Embryonic facial prominence (tissue), 1 donor: ENCODE data around the gene PIK3CB.
"Not testable (repeated sequence)": the region's sequence is repeated elsewhere in the genome, so short reads cannot be mapped to it uniquely, and the experiment has no call there.

Experiments
- DNase-seq: peaks from one replicate; pipeline ENCODE4 v3.0.0-alpha.2; 2016; ENCODE audit errors: extremely low spot score

The PIK3CB gene

DNA sequence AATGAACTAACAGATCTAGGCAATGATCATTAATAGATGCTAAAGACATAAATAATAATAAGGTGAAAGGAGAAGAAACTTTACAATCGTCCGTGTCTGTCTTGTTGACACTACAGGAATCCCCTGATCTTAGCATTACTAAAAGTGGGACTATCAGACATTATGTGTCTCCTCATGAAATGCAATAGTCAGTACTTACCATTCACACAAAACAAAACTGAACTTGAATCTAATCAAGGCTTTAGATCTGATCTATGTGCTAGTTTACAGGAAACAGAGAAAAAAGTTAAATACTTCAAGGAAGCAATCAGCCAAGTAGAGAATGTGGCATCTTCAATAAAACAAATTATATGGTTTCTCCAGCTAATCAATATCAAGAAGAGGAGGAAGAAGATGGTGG is 73.7 kb downstream of the PIK3CB start:
- no peak for DNase-seq

DNA sequence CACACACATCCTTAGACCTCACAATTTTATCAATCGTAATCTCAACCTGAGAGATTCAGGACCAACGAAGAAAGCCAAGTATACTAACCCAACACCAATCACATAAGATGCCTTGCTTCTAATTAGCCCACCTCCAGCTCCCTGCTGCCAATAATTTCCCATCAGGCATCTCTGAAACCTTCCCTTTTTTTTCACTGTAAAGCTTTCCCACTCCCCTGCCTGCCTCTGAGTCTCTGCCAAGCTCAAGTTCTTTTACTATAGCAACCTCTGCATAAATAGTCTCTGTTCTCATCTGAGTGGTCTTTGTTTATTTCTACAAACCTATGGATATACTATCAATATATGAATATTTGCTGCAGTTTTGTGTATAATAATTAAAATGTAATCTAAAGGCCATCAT is 86.5 kb downstream of the PIK3CB start:
- no peak for DNase-seq

DNA sequence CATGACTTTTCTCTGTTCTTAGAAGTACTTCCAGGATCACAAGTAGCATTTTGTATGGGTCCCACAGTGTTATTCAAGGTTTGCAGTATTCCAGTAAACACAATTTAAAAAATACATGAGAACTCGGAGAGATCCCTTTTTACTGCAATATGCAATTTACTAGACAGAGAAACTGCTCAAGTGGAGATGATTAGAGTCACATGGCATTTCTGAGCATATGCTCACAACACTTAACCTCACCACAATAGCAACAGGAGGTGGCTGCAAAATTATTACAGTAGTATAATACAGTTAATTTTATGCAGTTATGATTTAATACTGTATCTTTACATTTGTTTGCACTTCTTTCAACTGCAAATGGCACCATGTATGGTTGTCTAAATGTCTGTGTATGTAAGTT is 87.5 kb downstream of the PIK3CB start:
- DNase-seq: no peak

DNA sequence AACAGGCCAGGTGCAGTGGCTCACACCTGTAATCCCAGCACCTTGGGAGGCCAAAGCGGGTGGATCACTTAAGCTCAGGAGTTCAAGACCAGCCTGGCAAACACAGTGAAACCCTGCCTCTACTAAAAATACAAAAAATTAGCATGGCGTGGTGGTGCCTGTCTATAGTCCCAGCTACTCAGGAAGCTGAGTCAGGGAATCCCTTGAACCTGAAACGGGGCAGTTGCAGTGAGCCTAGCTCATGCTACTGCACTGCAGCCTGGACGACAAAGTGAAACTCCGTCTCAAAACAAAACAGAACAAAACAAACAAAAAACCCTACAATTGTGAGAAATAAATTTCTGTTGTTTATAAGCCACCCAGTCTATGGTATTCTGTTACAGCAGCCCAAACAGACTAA is 94.7 kb downstream of the PIK3CB start:
- DNase-seq: no peak

DNA sequence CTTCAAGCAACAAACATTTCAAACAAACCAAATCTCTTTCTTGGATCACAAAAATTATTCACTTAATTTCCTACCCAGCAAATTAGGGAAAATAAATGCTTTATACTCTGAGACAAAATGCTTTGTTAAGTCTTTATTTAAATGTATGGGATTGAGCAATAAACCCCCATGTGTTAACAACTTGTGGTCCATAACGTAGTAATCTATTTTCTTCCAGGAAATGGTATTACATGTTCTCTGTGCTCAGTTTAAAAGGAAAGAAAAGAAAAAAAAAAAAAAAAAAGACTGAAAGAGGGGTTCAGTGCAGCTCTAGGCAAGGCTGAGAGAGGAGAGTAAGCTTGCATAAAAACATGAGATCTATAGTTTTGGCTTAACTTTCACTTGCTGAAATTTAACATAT is 102.3 kb downstream of the PIK3CB start:
- no peak for DNase-seq

DNA sequence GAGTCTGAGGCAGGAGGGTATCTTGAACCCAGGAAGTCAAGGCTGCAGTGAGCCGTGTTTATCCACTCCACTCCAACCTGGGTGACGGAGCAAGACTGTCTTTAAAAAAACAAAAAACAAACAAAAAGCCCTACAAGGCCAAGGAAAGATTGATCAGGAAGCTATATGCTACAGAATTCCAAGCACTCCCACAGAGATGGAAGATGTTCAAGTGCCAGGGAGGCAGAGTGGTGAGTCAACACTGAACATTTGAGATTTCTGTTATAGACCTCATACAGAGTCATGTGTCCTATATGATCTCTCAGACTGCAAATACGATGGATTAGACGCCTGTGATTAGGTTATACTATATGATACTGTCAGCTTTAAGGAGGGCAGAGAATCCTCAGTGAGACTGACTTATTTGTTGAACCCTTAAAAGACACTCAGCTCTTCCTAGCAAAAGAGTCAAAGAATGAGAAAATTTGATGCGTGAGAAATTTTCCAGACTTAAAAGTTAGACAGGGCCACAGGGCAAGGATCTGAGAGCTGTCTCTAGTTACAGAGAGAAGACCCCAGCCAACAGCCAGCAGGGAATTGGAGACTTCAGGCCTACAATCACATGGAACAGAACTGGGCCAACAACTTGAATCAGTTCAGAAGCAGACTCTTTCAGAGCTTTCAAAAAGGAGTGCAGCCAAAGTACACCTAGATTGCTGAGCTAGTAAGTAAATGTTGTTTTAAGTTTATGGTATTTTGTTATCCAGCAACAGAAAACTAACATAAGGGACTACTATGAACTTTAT is 107.6 kb downstream of the PIK3CB start:
- DNase-seq: no peak

DNA sequence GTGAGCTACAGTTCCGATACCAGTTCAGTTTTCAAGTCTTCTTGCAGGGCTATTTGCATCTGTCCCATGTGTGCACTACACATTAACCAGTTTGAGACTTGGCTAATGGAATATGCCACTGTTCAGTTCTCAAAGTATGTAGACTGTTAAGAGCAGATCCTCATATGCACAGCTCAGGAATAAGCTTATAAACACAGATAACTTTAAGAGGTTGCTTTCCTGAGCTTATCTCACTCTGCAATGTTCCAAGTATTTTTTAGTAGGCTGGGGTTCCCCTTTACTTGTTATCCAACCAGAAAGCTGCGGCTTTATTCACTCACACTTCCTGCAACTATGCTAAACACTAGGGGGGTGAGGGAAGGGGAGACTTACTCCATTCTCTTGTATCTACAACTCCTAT is 108.7 kb downstream of the PIK3CB start:
- DNase-seq: not testable (repeated sequence)

DNA sequence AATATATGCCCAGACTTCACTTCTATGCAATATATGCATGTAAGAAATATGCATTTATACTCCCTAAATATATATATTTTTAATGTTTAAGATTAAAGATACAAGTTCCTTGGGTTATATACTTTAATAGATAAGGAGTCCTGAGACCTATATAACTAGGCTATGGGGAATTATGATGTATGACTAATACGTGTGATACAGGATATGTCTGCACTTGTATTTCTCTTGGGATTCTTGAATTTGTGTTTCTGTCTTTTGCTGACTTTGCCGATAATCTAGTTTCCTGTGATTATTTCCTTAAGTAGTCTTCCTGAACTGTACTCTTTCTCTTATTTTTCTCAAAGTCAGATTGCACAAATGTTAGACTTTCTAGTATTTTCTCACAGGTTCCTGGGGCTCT is 109.6 kb downstream of the PIK3CB start:
- DNase-seq: no peak

DNA sequence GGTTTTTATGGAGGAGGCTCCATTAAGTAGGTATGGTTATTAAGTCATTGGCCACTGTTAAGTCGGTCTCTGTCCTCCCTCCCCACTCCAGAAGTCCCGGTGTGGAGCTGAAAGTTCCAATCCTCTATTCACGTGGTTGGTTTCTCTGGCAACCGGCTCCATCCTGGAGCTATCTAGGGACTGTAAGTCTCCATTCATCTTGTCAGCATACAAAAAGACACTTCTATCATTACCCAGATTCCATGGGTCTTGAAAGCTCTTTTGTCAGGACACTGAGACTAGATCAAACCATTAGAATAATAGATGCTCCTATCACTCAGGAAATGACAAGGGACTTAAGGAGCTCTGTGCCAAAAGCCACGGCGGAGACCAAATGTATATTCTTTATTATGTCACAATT is 110.3 kb downstream of the PIK3CB start:
- no peak for DNase-seq

DNA sequence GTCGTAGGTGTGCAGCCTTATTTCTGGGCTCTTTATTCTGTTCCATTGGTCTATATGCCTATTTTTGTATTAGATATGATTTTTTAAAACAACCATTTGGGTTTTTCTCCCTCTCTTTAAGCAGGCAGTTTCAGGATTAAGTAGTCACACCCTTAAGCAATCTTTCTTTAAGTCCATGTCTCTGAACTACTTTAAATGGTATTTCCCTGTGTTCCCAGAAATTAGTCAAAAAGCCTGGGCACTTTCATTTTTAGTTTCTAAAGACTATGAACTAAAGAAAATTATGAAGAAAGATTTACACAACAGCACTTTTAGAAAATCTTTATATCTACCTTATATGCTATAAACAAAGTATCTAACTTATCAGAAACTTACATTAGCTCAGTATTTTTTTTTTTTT is 115.9 kb downstream of the PIK3CB start:
- DNase-seq: no peak

DNA sequence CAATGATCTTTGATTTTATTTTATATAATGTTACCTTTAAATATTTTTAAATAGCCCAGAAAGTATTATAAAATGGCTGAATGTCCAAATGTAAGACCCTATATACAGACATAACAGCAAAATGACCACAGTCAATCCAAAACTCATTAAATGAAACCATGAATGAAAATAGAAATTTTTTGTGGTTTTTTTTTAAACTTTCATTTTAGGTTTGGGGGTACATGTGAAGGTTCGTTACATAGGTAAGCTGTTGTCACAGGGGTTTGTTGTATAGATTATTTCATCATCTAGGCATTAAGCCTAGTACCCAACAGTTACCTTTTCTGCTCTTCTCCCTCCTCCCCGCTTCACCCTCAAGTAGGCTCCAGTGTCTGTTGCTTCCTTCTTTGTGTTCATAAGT is 117.4 kb downstream of the PIK3CB start:
- DNase-seq: no peak

DNA sequence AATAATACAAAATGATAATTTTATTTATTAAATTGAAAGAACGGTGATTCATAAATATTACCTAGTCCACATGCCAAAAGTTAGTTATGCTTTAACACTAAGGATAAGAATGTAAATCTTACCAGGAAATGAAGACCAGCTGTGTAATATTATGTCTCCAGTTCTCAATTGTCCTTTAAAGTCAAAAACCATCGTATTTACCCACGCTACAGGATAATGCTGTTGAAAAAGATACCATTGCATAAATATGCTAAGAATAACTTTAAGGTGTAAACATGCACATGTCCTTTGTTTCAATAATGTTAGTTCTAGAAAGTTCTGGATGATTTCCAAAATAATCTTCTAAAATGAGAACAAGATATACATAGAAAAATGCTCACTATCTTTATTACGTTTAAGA is 122.6 kb downstream of the PIK3CB start:
- DNase-seq: no peak

DNA sequence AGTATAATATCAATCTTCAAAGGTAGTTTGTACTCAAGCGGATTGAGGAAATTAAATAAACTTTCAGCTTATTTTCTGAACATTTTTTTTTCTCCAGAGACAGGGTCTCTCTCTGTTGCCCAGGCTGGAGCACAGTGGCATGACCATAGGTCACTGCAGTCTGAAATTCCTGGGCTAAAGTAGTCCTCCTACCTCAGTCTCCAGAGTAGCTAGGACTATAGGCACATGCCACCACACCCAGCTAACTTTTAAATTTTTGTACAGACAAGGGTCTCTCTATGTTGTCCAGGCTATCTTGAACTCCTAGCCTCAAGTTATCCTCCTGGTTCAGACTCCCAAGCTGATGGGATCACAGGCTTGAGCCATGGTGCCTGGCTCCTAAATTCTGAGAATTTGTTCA is 129.1 kb downstream of the PIK3CB start:
- no peak for DNase-seq

DNA sequence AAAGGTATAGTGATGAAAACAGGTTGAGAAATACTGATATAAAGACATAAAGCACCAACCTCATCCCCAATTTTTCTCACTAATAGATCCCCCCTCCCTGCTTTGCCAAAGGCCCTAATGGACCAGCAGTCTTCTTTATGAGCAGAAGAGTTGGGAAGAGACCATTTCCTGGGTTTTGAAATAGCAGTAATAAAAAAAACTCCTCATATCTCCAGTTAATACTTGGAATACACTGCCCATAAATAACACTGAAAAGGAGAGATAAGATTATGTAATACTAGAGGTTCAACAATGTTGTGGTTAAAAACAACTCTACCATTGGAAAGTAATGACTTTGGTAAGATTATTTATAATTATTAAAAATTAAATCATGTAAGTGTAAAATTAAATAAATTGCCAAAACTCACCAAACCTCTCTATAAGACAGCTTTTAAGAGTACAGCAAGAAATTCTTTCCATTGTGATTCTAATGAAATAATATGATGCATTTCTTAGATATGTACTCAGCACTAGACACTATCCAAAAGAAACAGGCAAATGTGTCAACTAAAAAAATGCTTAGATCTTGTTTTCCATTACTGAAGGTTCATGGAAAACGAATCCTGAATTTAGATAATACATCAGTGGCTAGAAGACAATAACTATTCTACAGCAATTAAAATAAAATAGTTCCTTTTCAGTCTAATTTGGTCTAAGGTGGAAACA is 137.9 kb downstream of the PIK3CB start:
- no peak for DNase-seq

DNA sequence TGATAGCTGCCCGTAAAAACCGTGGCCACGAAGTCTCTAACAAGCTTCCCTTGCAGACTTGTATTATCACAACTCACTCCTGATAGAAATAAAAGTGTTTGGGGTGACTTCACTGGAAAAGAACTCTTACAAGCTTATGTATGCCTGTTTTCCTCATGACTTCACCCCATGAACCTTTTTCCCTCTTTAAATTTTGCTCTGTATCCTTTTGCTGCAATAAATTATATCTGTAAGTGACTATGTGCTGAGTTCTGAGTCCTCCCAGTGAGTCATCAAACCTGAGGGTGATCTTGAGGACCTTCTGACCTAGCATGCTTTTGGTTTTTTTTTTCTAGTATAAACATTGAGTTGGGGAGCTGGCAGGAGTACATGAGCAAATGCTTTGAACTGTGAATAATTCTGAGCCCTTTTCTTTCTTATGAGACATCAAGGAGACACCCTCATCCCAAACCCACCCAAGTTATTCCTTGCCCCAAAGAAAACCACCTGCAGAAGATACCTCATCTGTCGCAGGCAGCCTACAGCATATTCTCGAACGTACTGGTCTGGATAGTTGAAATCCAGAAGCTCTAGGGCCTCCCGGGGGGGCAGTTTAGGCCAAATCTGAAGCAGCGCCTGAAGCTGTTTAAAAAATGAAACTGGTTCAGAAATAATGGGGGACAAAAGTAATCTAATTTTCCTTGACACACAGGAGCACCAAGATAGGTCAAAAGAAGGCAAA is 140.3 kb downstream of the PIK3CB start:
- DNase-seq: no peak

DNA sequence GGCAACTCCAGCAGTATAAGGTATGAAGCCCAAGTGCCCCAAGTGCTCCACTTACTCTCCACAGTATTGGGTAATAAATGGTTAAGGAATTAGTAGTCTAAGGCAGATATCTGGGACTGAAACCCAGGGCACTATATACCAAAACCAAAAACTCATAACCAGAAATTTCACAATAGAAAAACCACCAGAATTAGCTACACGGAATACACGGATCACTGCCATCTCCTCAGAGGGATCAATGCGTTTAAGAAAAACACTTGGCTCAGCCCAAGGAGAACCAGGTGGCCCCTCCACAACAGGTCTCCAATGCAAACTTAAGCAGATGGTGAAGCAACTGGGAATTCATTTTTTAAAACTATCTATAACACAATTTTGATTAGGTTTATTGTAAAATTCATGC is 142.6 kb downstream of the PIK3CB start:
- no peak for DNase-seq

DNA sequence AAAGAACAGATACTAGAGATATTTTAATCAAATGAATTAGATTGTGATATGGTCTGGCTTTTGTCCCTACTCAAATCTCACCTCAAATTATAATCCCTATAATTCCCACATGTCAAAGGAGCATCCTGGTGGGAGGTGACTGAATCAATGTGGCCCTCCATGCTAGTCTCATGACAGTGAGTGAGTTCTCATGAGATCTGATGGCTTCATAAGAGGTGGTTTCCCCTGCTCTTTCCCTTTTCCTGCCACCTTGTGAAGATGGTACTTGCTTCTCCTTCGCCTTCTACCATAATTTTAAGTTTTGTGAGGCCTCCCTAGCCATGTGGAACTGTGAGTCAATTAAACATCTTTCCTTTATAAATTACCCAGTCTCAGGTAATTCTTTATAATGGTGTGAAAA is 143.4 kb downstream of the PIK3CB start:
- DNase-seq: no peak

DNA sequence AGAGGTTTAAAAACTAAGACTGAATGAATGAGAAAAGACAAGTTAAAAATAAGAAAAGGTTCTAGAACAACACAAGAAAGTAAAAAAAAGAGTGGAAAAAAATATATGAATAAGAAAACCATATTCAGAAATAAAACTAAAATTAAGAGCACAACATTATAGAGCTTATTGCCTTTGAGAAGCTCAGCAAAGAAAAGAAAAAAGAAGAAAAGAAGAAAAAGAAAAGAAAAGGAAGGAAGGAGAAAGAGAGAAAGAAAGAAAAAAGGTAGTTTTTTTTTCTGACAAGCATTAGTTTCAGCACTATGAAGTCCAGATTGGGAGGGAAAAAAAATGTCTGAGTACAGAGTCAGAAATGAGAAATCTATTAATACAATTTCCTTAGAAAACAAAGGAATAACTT is 144.7 kb downstream of the PIK3CB start:
- DNase-seq: no peak

DNA sequence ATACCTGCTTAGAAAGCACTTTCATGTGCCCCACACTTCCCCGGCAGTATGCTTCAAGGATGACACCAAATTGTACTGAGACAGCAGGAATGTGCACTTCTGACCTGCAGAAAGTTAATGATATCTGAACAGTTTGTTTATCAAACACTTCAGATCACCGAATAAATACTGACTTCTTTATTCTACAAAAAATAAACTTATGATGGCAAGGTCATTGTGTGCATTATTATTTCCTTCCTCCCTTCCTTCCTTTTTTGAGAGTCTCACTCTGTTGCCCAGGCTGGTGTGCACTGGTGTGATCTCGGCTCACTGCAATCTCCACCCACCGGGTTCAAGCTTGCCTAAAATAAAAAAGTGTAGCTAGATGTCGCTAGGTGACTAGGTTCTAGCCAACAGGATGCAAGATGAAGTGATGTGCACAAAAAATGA is 145.8 kb downstream of the PIK3CB start:
- DNase-seq: no peak

DNA sequence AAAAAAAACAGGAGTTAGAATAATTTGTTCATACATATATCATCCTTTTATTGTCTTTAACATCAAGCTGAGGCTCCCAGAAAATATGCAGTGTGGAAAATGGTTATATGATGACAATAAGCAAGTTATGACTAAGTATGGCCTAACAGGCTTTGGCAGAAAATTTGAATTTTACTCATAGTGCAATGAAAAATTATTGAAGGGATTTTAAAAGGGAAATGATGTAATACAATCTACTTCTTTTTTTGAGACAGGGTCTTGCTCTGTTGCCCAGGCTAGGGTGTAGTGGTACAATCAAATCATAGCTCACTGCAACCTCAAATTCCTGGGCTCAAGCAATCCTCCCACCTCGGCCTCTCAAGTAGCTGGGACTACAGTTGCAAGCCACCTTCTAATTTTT is 147.5 kb downstream of the PIK3CB start:
- no peak for DNase-seq

DNA sequence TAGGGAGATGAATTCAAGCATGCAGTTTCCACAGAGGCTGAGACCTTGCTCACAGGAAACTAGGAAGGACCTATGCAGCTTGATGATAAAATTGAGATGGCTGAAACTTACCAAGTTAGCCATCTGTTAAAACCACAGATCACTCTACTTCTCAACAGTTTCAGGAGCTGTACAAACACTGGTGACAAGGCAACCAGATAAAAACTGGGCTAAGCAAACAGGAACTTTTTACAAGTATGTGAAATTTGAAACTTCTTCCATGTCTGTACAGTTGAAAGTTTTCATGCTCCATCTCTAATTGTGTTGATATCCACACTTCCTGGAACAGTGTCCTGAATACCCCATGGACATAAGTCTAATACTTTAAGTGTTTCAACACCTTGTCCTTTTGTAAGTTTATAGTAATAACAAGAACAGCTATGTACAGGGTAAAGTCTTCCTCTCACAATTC is 147.9 kb downstream of the PIK3CB start:
- no peak for DNase-seq

DNA sequence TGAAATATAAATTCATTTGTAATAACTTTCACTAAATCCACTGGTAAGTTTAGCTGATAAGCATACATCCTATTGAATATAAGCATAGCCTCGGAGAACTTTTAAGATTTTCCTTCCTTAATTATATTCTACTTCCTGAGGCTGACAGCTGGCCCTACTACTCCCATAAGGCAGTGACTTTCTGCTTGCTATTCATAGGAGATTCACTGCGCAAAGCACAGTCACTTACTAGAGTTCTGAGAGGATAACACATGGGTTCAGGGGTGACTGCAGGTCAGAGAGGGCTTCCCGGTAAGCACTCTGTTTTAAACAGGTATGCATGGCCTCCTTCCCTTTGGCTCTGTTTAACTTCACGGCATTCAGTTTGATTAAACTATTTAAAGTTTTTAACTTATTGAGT is 150.3 kb downstream of the PIK3CB start:
- no peak for DNase-seq

DNA sequence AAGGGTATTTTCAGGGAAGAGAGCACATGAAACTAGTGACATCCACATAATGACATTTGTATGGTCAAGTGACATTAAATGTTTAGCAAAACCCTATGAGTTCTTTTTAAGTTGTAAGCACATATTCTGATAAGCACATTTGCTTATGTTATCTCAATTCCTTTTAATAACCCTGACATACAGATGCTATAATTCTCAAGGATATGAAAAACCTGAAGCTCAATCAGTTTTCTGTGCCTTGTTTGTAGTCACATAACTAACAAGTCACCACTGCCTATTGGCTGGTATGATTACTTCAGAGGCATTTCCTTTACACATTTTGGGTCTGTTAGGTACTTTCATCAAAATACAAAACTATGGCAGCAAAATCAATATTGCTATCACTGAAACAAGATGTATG is 152.1 kb downstream of the PIK3CB start:
- DNase-seq: no peak
